Measurements from ENCODE around the gene CNOT11.
"Not testable (repeated sequence)": the region's sequence is repeated elsewhere in the genome, so short reads cannot be mapped to it uniquely, and the experiment has no call there.

DNA sequence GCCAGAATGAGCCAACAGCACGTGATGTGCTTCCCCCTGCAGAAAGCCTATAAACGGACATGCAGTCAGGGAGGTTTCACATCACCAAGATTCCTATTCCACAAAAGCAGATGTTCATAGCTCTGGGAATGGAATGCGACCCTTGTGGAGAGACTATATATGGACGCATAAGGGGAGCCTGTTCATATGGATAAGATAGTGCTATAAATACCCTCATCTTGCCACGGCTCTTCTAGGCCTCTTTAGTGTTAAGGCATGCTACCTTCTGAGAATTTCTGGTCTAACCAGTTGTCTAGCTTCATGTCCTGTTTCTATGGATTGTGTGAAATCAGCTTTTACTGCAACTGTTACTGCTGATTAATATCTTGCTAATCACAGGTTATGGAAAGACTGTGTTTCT, 14.7 kb upstream of the CNOT11 start:
- TF ChIP-seq RARB (CRISPR knock-in tag; IDR thresholded peaks at IDR 0.05); ZFP30 (CRISPR knock-in tag; IDR thresholded peaks at IDR 0.05); ARNTL (CRISPR knock-in tag; IDR thresholded peaks at IDR 0.05; ENCODE audit: borderline replicate concordance, low read depth); ESRRG (CRISPR knock-in tag; IDR thresholded peaks at IDR 0.05); PPARA (CRISPR knock-in tag; IDR thresholded peaks at IDR 0.05; ENCODE audit: borderline replicate concordance): not testable (repeated sequence)
- TF ChIP-seq, protein P1, sequence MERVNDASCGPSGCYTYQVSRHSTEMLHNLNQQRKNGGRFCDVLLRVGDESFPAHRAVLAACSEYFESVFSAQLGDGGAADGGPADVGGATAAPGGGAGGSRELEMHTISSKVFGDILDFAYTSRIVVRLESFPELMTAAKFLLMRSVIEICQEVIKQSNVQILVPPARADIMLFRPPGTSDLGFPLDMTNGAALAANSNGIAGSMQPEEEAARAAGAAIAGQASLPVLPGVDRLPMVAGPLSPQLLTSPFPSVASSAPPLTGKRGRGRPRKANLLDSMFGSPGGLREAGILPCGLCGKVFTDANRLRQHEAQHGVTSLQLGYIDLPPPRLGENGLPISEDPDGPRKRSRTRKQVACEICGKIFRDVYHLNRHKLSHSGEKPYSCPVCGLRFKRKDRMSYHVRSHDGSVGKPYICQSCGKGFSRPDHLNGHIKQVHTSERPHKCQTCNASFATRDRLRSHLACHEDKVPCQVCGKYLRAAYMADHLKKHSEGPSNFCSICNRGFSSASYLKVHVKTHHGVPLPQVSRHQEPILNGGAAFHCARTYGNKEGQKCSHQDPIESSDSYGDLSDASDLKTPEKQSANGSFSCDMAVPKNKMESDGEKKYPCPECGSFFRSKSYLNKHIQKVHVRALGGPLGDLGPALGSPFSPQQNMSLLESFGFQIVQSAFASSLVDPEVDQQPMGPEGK (CRISPR knock-in tag; IDR thresholded peaks at IDR 0.05; ENCODE audit: borderline replicate concordance): not testable (repeated sequence)
- TF ChIP-seq, protein P2, sequence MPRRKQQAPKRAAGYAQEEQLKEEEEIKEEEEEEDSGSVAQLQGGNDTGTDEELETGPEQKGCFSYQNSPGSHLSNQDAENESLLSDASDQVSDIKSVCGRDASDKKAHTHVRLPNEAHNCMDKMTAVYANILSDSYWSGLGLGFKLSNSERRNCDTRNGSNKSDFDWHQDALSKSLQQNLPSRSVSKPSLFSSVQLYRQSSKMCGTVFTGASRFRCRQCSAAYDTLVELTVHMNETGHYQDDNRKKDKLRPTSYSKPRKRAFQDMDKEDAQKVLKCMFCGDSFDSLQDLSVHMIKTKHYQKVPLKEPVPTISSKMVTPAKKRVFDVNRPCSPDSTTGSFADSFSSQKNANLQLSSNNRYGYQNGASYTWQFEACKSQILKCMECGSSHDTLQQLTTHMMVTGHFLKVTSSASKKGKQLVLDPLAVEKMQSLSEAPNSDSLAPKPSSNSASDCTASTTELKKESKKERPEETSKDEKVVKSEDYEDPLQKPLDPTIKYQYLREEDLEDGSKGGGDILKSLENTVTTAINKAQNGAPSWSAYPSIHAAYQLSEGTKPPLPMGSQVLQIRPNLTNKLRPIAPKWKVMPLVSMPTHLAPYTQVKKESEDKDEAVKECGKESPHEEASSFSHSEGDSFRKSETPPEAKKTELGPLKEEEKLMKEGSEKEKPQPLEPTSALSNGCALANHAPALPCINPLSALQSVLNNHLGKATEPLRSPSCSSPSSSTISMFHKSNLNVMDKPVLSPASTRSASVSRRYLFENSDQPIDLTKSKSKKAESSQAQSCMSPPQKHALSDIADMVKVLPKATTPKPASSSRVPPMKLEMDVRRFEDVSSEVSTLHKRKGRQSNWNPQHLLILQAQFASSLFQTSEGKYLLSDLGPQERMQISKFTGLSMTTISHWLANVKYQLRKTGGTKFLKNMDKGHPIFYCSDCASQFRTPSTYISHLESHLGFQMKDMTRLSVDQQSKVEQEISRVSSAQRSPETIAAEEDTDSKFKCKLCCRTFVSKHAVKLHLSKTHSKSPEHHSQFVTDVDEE (CRISPR knock-in tag; IDR thresholded peaks at IDR 0.05): not testable (repeated sequence)
